Hematopoietic multipotent progenitor cell (in vitro differentiated cells): ENCODE results near the gene ZBTB24. TPM values are rescaled to one million over a fixed set of nuclear protein-coding genes. Genes with fewer than 3 reads are reported as not detected.
"Not testable (repeated sequence)": the region's sequence is repeated elsewhere in the genome, so short reads cannot be mapped to it uniquely, and the experiment has no call there.

Experiments used
- DNase-seq, 3 donors: peaks; one replicate each; pipeline ENCODE4 v3.0.0-alpha.2; 2011 to 2015; ENCODE audit warnings: low read depth in 2 of 3, low spot score in 2 of 3
- total RNA-seq: library from RNA; depleted of rRNA; stranded (reverse); fragments of >200 nt; gene quantifications from one replicate; pipeline ENCODE4 v1.2.3, GENCODE V29; 2012

ZBTB24 gene
- 6.7 TPM for total RNA-seq

DNA sequence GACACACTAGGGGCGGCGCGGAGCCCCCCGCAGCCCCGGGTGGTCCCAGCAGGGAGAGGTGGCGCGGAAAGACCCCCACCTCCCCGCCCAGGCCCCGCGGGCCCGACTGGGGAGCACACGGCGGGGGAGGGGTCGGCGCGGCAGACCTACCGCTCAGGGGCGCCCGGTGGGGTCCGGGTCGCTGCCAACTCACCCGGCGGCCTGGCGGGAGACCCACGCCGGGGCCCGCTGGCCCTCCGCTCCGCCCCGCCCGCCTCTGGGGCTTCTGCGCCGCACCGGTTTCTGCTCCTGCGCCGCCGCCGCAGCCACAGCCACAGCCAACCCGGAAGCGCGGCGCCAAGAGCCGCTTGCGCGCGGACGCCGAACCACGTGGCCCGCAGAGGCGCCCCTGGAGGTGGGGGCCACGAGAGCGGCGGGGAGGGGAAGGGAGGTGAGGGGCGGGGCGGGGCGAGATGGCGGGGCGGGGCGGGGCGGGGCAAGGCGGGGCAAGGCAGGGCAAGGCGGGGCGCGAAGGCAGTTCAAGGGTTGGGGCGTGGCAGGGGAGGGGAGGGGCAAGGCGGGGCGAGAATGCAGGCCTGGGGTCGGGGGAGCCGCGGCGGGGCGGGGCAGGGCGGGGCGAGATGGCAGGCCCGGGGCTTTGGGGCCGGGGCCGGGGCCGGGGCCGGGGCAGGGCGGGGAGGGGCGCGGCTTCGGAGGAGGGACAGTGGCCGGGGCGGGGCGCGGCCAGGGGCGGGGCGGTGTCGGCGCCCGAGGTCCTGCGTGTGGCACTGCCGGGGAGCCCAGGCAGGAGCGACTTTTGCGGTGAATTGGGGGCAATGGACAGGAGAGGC, at the start of gene ZBTB24:
ZBTB24 (minus strand) TSS at position 315 of the 830 bp plus-strand sequence. CDS start 1,193 bp downstream, outside the sequence.
- peak; percentile 79 to 93 (median 92) for DNase-seq

DNA sequence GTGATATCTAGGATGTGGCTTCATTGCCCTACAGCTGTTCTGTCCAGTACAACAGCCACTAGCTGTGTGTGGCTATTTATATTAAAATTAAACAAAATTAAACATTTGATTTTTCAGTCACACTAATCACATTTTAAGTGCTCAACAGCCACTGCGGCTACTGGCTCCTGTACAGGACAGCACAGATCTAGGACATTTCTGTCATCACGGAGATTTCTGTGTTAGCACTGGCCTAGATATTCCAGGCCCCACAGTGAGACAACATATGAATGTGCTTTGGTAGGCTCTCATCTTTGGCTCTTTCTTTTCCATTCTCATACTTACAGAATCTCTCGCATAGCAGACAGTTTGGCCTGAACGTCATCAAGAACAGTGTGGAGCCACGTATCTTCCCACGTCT, 48.4 kb upstream of the ZBTB24 start:
- no peak for DNase-seq

- DNase-seq, result peak in 1 of 3 donors; percentile 17
Measured at GRCh38 chr6:109527989-109528388, 45.0 kb upstream of the ZBTB24 start.

GRCh38 chr6:109526905-109527628, 44.0 kb upstream of the ZBTB24 start:
- DNase-seq, result peak; percentile 17 to 84 (median 63)

GRCh38 chr6:109524129-109524528, 41.1 kb upstream of the ZBTB24 start:
- peak in 1 of 3 donors; percentile 5 for DNase-seq

GRCh38 chr6:109523478-109523877, 40.5 kb upstream of the ZBTB24 start:
- no peak for DNase-seq

DNA sequence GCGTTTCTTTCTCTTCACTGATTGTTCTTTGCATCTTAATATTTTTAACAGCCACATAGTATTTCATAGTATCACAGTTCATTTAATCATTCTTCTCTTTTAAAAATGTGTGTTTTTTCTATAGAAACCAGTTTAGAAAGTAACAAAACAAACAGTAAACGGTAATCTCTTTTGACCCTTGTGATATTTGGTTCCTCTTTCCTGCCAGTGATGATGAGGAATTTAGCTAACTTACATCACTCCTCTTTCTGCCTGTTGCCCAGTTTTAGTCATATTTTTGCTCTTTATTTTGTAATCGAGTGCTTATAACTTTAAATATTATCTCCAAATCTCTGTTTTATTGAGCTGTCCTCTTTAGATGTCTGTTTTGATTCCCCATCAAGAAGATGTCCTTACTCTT, 38.1 kb upstream of the ZBTB24 start:
- DNase-seq, result peak in 1 of 3 donors; percentile 47

- DNase-seq, result not testable (repeated sequence)
Measured at GRCh38 chr6:109519647-109520046, 36.6 kb upstream of the ZBTB24 start.

DNA sequence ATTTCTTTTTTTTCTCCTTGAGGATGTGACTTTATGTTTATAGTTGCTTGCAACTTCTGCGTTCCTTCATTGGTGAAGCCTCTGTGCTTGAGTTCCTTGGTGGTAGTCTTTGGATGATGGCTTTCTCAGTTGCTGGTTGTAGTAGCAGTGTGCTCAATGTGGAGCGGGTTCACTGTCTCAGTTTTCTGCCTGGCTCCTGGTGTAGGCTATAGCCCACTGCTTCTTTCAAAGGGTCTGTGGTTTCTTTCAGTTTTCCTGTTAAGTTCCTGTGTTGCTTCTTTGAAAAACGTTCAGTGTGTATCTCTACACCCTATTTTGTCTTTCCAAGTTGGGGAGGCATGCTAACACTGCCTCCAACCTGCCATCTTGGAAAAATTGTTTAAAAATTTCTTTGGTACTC, 33.9 kb upstream of the ZBTB24 start:
- DNase-seq, result peak in 1 of 3 donors; percentile 22

DNA sequence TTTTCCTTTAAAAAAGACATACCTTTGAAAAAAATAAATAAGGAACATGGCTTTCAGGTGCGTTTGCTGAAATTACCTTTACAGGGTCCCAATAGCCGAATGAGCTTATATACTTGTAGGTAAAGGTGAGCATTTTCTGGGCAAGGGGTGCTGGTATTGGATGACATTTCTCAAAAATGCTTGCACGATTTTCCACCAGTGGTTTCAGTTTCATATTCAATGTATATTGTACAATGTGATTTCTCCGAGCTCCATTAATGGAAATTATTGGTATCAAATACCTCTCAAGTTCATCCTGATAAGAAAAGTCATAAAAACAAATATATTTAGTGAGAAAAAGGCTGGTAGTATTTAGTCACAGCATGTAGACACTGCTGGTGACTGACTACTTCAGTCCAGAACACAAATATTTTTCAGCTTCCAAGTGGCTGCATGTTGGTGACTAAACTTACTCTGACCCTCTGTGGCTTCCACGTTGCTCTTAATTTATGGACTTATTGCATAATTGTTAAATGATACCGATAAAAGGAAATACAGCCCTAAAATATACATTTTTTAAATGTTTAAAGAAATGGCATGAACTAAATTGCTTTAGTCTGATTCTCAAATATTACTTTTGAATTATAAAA, 32.9 kb upstream of the ZBTB24 start:
- DNase-seq, result peak in 1 of 3 donors; percentile 41

DNA sequence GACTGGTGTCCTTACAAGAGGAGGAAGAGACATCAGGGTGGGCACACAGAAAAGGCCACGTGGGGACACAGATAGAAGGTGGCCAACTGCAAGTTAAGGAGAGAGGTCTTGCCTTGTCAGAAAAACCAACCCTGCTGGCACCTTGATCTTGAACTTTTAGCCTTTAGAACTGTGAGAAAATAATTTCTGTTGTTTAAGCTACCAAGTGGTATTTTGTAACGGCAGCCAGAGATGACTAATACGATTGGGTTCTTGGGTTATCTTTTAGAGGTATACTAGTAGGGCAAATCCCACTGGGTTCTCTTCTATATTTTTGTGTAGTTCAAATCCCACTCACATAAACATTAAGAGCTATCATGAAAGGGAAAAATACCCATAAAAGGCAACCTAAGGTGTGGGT, 31.9 kb upstream of the ZBTB24 start:
- DNase-seq, result no peak

DNA sequence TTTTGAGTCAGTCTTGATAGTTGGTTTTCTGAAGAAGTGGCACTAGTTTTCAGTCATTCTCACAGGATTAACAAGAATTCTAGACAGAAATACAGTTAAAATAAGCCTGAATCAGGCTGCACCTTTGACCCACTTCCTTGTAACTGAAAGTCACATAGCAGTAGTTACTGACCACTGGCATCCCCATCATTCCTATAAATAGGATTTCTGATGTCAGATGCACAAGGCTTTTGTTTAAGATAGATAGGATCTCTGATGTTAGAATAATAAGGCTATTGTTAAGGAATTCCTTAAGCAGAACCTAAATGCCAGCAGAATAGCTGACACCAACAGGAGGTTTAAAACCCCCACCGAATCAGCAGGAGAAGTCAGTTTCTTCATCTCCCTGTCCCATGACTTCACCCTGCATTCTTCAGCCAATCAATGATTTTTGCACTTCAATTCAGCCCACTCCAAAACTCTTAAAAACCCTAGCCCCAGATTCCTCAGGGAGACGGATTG, 30.6 kb upstream of the ZBTB24 start:
- DNase-seq, result no peak

GRCh38 chr6:109512271-109512817, 29.3 kb upstream of the ZBTB24 start:
- no peak for DNase-seq

DNA sequence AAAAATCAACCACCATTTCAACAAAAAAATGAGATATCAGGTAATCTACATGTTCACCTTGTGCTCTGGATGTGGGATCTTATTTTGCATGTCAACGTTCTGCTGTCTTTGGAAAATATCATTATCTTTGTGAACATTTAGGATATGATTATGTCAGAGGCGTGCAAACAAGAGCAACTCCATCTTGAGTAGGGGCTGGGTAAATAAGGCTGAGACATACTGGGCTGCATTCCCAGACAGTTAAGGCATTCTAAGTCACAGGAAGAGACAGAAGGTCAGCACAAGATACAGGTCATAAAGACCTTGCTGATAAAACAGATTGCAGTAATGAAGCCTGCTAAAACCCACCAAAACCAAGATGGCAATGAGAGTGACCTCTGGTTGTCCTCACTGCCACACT, 28.8 kb upstream of the ZBTB24 start:
- DNase-seq, result no peak

GRCh38 chr6:109510358-109510757, 27.3 kb upstream of the ZBTB24 start:
- no peak for DNase-seq

- no peak for DNase-seq
Measured at GRCh38 chr6:109508166-109508860, 25.3 kb upstream of the ZBTB24 start.

- peak in 1 of 3 donors; percentile 46 for DNase-seq
Measured at GRCh38 chr6:109507490-109508072, 24.6 kb upstream of the ZBTB24 start.

GRCh38 chr6:109506841-109507240, 23.8 kb upstream of the ZBTB24 start:
- no peak for DNase-seq

GRCh38 chr6:109506314-109506713, 23.3 kb upstream of the ZBTB24 start:
- DNase-seq, result no peak
